ENCODE measurements around the gene SNX24.

SNX24 gene

GRCh38 chr5:123035360-123035917 lies 190.0 kb downstream of the SNX24 start (continued):
- peak; percentile 28; the same call in 1 of the 2 replicates for TF ChIP-seq PATZ1 (tag by site-specific recombination; IDR thresholded peaks at IDR 0.05)
- peak; percentile 27 for TF ChIP-seq ZFHX2 (tag by site-specific recombination; conservative IDR thresholded peaks at IDR 0.05)
- no peak for TF ChIP-seq ZNF645 (tag by site-specific recombination; IDR thresholded peaks at IDR 0.05)
- no peak for TF ChIP-seq ZNF623 (tag by site-specific recombination; IDR thresholded peaks at IDR 0.05)
- TF ChIP-seq TSHZ1 (tag by site-specific recombination; IDR thresholded peaks at IDR 0.05; ENCODE audit: borderline replicate concordance) = no peak
- 0 out of 2 replicates have a peak, but pooled peaks have one; percentile 31 for TF ChIP-seq ZNF10 (tag by site-specific recombination; IDR thresholded peaks at IDR 0.05)
- TF ChIP-seq ZNF16 (tag by site-specific recombination; IDR thresholded peaks at IDR 0.05; ENCODE audit: low read depth) = no peak
- TF ChIP-seq ZNF670 (tag by site-specific recombination; IDR thresholded peaks at IDR 0.05; ENCODE audit: low read depth) = no peak
- TF ChIP-seq HIC1 (tag by site-specific recombination; IDR thresholded peaks at IDR 0.05) = peak; percentile 75
- TF ChIP-seq ZNF513 (tag by site-specific recombination; IDR thresholded peaks at IDR 0.05) = no peak
- TF ChIP-seq MEIS1 (CRISPR knock-in tag; IDR thresholded peaks at IDR 0.05; ENCODE audit: borderline replicate concordance) = no peak
- TF ChIP-seq ZNF704 (tag by site-specific recombination; IDR thresholded peaks at IDR 0.05) = no peak
- TF ChIP-seq ZNF776 (tag by site-specific recombination; IDR thresholded peaks at IDR 0.05; ENCODE audit: borderline replicate concordance) = no peak
- peak; percentile 75 for TF ChIP-seq SP3 (tag by site-specific recombination; IDR thresholded peaks at IDR 0.05)
- no peak for TF ChIP-seq ZNF423 (tag by site-specific recombination; IDR thresholded peaks at IDR 0.05)
- peak; percentile 94 for TF ChIP-seq SCRT2 (tag by site-specific recombination; IDR thresholded peaks at IDR 0.05)
- TF ChIP-seq AEBP2 (tag by site-specific recombination; IDR thresholded peaks at IDR 0.05; ENCODE audit: borderline replicate concordance) = no peak
- 0 out of 2 replicates have a peak, but pooled peaks have one; percentile 11 for TF ChIP-seq WT1 (tag by site-specific recombination; IDR thresholded peaks at IDR 0.05)
- TF ChIP-seq BCL11B (tag by site-specific recombination; IDR thresholded peaks at IDR 0.05; ENCODE audit: low read depth) = no peak
- no peak for TF ChIP-seq ZNF324 (tag by site-specific recombination; IDR thresholded peaks at IDR 0.05)
- no peak for TF ChIP-seq ZNF639 (tag by site-specific recombination; IDR thresholded peaks at IDR 0.05)

Data from HEK293 (cell line).